ENCODE measurements around the gene CREBBP. TPM values are rescaled to one million over a fixed set of nuclear protein-coding genes. Genes with fewer than 3 reads are reported as not detected.

Gene CREBBP
- total RNA-seq, 1 donor from 2014 or later, result 151 TPM

DNA sequence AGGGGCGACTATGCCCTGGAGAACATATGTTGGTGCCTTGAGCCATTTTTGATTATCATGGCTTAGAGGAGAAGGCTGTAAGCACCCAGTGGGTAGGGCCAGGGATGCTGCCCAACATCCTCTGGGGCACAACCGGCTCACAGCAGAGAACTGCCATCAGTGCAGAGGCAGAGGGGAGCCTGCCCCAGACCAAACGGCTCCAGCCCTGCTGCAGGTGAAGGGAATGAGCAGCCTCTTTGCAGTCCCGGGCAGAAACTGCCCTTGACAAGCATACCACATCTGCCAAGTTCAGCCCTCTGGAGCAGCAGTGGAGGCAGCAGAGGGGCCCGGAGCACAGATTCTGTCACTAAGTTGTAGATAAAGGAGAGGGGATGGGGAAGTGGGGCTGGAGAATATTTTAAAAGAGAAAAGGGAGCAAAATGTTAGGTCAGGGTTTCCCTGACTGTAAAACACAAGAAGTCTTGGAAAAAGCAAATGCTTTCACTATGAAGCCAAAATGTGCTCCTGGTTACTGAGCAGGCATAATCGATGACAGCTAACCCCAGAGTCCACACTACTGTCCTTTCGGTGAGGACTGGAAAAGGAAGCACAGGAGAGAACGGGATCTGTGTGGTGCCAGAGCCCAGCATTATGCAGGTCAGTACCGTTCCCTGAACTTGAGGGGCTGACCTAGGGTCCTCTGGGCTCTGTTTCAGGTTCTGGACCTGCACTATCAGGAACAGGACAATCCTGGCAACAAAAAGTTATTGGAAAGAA, 72.0 kb downstream of the CREBBP start:
- no peak for TF ChIP-seq CTCF (IDR thresholded peaks at IDR 0.05; ENCODE audit: unreplicated experiment)
- Mint-ChIP-seq H3K9me3 (no peaks in the 10 kb centered on the region), H3K27me3 (ENCODE audit: low read depth) (no peaks in the 10 kb centered on the region), H3K4me3 (no peak overlapping the region), H3K27ac (peak overlapping the region; percentile 17), H3K4me1 (peaks cover 8% of the 10 kb centered on the region), H3K36me3 (peaks cover 31% of the 10 kb centered on the region)
- no peak for DNase-seq (ENCODE audit: low spot score in 2 of 2, unreplicated experiment in 2 of 2)

DNA sequence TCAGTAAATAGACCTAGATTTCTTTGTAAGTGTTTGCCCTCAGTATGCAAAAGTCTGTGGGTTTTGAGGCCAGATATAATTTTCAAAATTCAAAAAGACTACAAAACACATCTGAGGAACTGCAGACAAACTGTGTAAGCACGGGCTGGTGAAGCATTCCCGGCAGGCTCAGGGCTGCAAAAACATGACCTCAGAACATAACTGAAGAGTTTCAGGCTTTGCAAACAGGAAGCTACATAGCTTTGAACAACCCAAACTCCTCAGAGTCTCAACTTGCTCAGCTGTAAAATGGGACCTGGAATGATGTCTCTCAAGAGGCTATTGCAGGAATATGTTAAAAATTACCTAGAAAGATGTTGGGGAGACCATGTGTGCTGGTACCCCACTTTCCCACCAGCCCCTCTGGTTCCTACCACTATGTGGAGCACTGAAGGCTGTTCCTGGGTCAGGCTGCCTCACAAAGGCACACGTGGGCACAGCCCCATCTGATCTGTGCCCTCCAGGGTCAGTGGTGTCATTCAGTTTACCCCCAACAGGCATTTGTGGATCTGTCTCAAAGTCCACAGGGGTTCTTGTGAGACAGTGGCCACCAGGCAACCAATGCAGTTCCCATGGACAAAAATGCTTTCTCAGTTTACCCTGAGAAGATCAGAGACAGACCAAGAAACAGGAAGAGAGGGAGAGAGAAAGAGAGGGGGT, 72.9 kb downstream of the CREBBP start:
- no peak for DNase-seq (ENCODE audit: low spot score in 2 of 2, unreplicated experiment in 2 of 2)
- Mint-ChIP-seq H3K27ac (peak overlapping the region; percentile 32), H3K4me3 (no peak overlapping the region), H3K27me3 (ENCODE audit: low read depth) (no peaks in the 10 kb centered on the region), H3K36me3 (peaks cover 34% of the 10 kb centered on the region), H3K4me1 (peaks cover 8% of the 10 kb centered on the region), H3K9me3 (no peaks in the 10 kb centered on the region)
- TF ChIP-seq CTCF (IDR thresholded peaks at IDR 0.05; ENCODE audit: unreplicated experiment), result no peak

DNA sequence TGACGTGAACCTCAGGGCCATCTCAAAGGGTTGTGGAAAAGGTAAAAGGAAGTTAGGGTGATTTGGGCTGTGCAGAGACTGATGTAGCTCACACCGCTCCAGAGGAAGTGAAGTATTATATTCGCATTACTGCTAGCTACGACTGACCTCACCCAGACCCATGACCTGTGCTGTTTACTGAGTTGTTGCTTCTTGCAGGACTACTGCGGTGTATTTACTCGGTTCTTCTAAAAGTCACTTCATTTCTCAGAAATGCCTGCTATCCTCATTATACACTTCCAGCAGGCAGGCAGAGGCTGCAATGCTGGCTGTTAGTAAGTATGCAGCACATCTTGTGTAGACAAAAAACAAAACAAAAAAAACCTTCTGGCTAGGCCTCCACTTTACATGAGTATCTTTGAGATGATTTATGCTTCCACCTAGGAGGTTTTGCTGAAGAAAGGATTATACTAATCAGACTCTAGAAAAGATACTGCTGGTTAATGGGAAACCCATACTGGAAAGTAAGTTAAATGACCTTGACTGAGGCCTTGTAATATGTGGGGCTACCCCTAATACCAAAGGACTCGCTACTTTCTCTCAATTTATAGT, 76.0 kb downstream of the CREBBP start:
- Mint-ChIP-seq H3K27me3 (ENCODE audit: low read depth) (no peaks in the 10 kb centered on the region), H3K27ac (peak overlapping the region; percentile 57), H3K9me3 (no peaks in the 10 kb centered on the region), H3K4me1 (peaks cover 8% of the 10 kb centered on the region), H3K36me3 (peaks cover 31% of the 10 kb centered on the region), H3K4me3 (no peak overlapping the region)
- DNase-seq (ENCODE audit: low spot score in 2 of 2, unreplicated experiment in 2 of 2), result no peak
- no peak for TF ChIP-seq CTCF (IDR thresholded peaks at IDR 0.05; ENCODE audit: unreplicated experiment)

GRCh38 chr16:3800477-3801270, 79.8 kb downstream of the CREBBP start:
- Mint-ChIP-seq H3K4me1 (peaks cover 18% of the 10 kb centered on the region), H3K4me3 (no peak overlapping the region), H3K27me3 (ENCODE audit: low read depth) (no peaks in the 10 kb centered on the region), H3K36me3 (peaks cover 14% of the 10 kb centered on the region), H3K27ac (no peak overlapping the region), H3K9me3 (no peaks in the 10 kb centered on the region)
- DNase-seq (ENCODE audit: low spot score in 2 of 2, unreplicated experiment in 2 of 2), result no peak
- TF ChIP-seq CTCF (IDR thresholded peaks at IDR 0.05; ENCODE audit: unreplicated experiment), result no peak

- Mint-ChIP-seq H3K4me3 (no peak overlapping the region), H3K4me1 (peaks cover 18% of the 10 kb centered on the region), H3K36me3 (peaks cover 14% of the 10 kb centered on the region), H3K27ac (no peak overlapping the region), H3K27me3 (ENCODE audit: low read depth) (no peaks in the 10 kb centered on the region), H3K9me3 (no peaks in the 10 kb centered on the region)
- TF ChIP-seq CTCF (IDR thresholded peaks at IDR 0.05; ENCODE audit: unreplicated experiment), result no peak
- DNase-seq (ENCODE audit: low spot score in 2 of 2, unreplicated experiment in 2 of 2), result no peak
Measured at GRCh38 chr16:3800019-3800418, 80.5 kb downstream of the CREBBP start.

Measured in mesothelial cell of epicardium (in vitro differentiated cells).